ENCODE measurements around the gene STK17A.

STK17A gene

GRCh38 chr7:43647339-43647672, 64.4 kb downstream of the STK17A start:
- peak overlapping the region; percentile 60 for H3K4me3 Mint-ChIP-seq
- H3K27me3 Mint-ChIP-seq: no peaks in the 10 kb centered on the region
- peaks cover 2% of the 10 kb centered on the region for H3K9me3 Mint-ChIP-seq
- peaks cover 51% of the 10 kb centered on the region for H3K36me3 Mint-ChIP-seq
- peak overlapping the region; percentile 69 for H3K27ac Mint-ChIP-seq
- H3K4me1 Mint-ChIP-seq: peaks cover 95% of the 10 kb centered on the region
- ATAC-seq: no peak

GRCh38 chr7:43647673-43648472, 65.0 kb downstream of the STK17A start:
- Mint-ChIP-seq H3K4me1 (peaks cover 93% of the 10 kb centered on the region), H3K27me3 (no peaks in the 10 kb centered on the region), H3K9me3 (peaks cover 2% of the 10 kb centered on the region), H3K27ac (peak overlapping the region; percentile 69), H3K4me3 (peak overlapping the region; percentile 60), H3K36me3 (peaks cover 49% of the 10 kb centered on the region)
- peak; percentile 52 for ATAC-seq

- no peaks in the 10 kb centered on the region for H3K27me3 Mint-ChIP-seq
- peak; percentile 85 for ATAC-seq
- peaks cover 42% of the 10 kb centered on the region for H3K36me3 Mint-ChIP-seq
- peaks cover 2% of the 10 kb centered on the region for H3K9me3 Mint-ChIP-seq
- peak overlapping the region; percentile 60 for H3K4me3 Mint-ChIP-seq
- peaks cover 88% of the 10 kb centered on the region for H3K4me1 Mint-ChIP-seq
- peak overlapping the region; percentile 69 for H3K27ac Mint-ChIP-seq
Measured at GRCh38 chr7:43648473-43649406, 65.8 kb downstream of the STK17A start.

- Mint-ChIP-seq H3K27ac (peak overlapping the region; percentile 69), H3K27me3 (no peaks in the 10 kb centered on the region), H3K4me3 (peak overlapping the region; percentile 60), H3K9me3 (peaks cover 6% of the 10 kb centered on the region), H3K4me1 (peaks cover 90% of the 10 kb centered on the region), H3K36me3 (peaks cover 43% of the 10 kb centered on the region)
- ATAC-seq: peak; percentile 90
Measured at GRCh38 chr7:43649755-43650274, 66.9 kb downstream of the STK17A start.

- ATAC-seq: no peak
- peak overlapping the region; percentile 76 for H3K4me3 Mint-ChIP-seq
- H3K4me1 Mint-ChIP-seq: peaks cover 84% of the 10 kb centered on the region
- H3K27me3 Mint-ChIP-seq: no peaks in the 10 kb centered on the region
- peak overlapping the region; percentile 69 for H3K27ac Mint-ChIP-seq
- peaks cover 6% of the 10 kb centered on the region for H3K9me3 Mint-ChIP-seq
- H3K36me3 Mint-ChIP-seq: peaks cover 39% of the 10 kb centered on the region
Measured at GRCh38 chr7:43650457-43651052, 67.6 kb downstream of the STK17A start.

- Mint-ChIP-seq H3K27ac (peak overlapping the region; percentile 69), H3K4me3 (no peak overlapping the region), H3K4me1 (peaks cover 66% of the 10 kb centered on the region), H3K9me3 (peaks cover 6% of the 10 kb centered on the region), H3K27me3 (no peaks in the 10 kb centered on the region), H3K36me3 (peaks cover 44% of the 10 kb centered on the region)
- ATAC-seq: no peak
Measured at GRCh38 chr7:43652364-43652763, 69.5 kb downstream of the STK17A start.

GRCh38 chr7:43653466-43653865, 70.6 kb downstream of the STK17A start:
- peak overlapping the region; percentile 73 for H3K27ac Mint-ChIP-seq

GRCh38 chr7:43653891-43654504, 71.1 kb downstream of the STK17A start:
- H3K27ac Mint-ChIP-seq: peak overlapping the region; percentile 73
- no peak for ATAC-seq
- no peak overlapping the region for H3K4me3 Mint-ChIP-seq
- H3K4me1 Mint-ChIP-seq: peaks cover 59% of the 10 kb centered on the region
- H3K9me3 Mint-ChIP-seq: peaks cover 6% of the 10 kb centered on the region
- no peaks in the 10 kb centered on the region for H3K27me3 Mint-ChIP-seq
- H3K36me3 Mint-ChIP-seq: peaks cover 56% of the 10 kb centered on the region

More at GRCh38 chr7:43653466-43653865, 70.6 kb downstream of the STK17A start:
- no peak overlapping the region for H3K4me3 Mint-ChIP-seq
- H3K4me1 Mint-ChIP-seq: peaks cover 59% of the 10 kb centered on the region
- peaks cover 6% of the 10 kb centered on the region for H3K9me3 Mint-ChIP-seq
- H3K27me3 Mint-ChIP-seq: no peaks in the 10 kb centered on the region
- ATAC-seq: no peak
- H3K36me3 Mint-ChIP-seq: peaks cover 51% of the 10 kb centered on the region

GRCh38 chr7:43655584-43655983, 72.7 kb downstream of the STK17A start:
- no peak overlapping the region for H3K4me3 Mint-ChIP-seq
- no peak for ATAC-seq
- H3K27ac Mint-ChIP-seq: no peak overlapping the region
- H3K36me3 Mint-ChIP-seq: peaks cover 62% of the 10 kb centered on the region
- peaks cover 6% of the 10 kb centered on the region for H3K9me3 Mint-ChIP-seq
- no peaks in the 10 kb centered on the region for H3K27me3 Mint-ChIP-seq
- H3K4me1 Mint-ChIP-seq: peaks cover 57% of the 10 kb centered on the region

GRCh38 chr7:43656997-43657396, 74.1 kb downstream of the STK17A start:
- peaks cover 4% of the 10 kb centered on the region for H3K9me3 Mint-ChIP-seq
- peaks cover 54% of the 10 kb centered on the region for H3K36me3 Mint-ChIP-seq
- no peaks in the 10 kb centered on the region for H3K27me3 Mint-ChIP-seq
- no peak overlapping the region for H3K4me3 Mint-ChIP-seq
- no peak for ATAC-seq
- H3K27ac Mint-ChIP-seq: no peak overlapping the region
- H3K4me1 Mint-ChIP-seq: peaks cover 48% of the 10 kb centered on the region

GRCh38 chr7:43658718-43659548, 76.0 kb downstream of the STK17A start:
- Mint-ChIP-seq H3K27ac (peak overlapping the region; percentile 94), H3K9me3 (peaks cover 4% of the 10 kb centered on the region), H3K4me1 (peaks cover 42% of the 10 kb centered on the region), H3K36me3 (peaks cover 58% of the 10 kb centered on the region), H3K4me3 (peak overlapping the region; percentile 51), H3K27me3 (no peaks in the 10 kb centered on the region)
- peak; percentile 67 for ATAC-seq

GRCh38 chr7:43659549-43659896, 76.6 kb downstream of the STK17A start:
- H3K4me3 Mint-ChIP-seq: no peak overlapping the region
- no peaks in the 10 kb centered on the region for H3K27me3 Mint-ChIP-seq
- peaks cover 38% of the 10 kb centered on the region for H3K4me1 Mint-ChIP-seq
- H3K36me3 Mint-ChIP-seq: peaks cover 52% of the 10 kb centered on the region
- peak overlapping the region; percentile 94 for H3K27ac Mint-ChIP-seq
- peaks cover under 1% of the 10 kb centered on the region for H3K9me3 Mint-ChIP-seq
- ATAC-seq: no peak

- peak overlapping the region; percentile 94 for H3K27ac Mint-ChIP-seq
- no peak for ATAC-seq
- no peaks in the 10 kb centered on the region for H3K9me3 Mint-ChIP-seq
- H3K36me3 Mint-ChIP-seq: peaks cover 53% of the 10 kb centered on the region
- H3K4me3 Mint-ChIP-seq: no peak overlapping the region
- H3K27me3 Mint-ChIP-seq: no peaks in the 10 kb centered on the region
- H3K4me1 Mint-ChIP-seq: peaks cover 41% of the 10 kb centered on the region
Measured at GRCh38 chr7:43660141-43660540, 77.2 kb downstream of the STK17A start.

GRCh38 chr7:43664681-43665080, 81.8 kb downstream of the STK17A start:
- peak overlapping the region; percentile 39 for H3K27ac Mint-ChIP-seq
- no peak for ATAC-seq
- H3K4me1 Mint-ChIP-seq: peaks cover 51% of the 10 kb centered on the region
- H3K4me3 Mint-ChIP-seq: no peak overlapping the region
- peaks cover 46% of the 10 kb centered on the region for H3K36me3 Mint-ChIP-seq
- no peaks in the 10 kb centered on the region for H3K27me3 Mint-ChIP-seq
- peaks cover 8% of the 10 kb centered on the region for H3K9me3 Mint-ChIP-seq
